ENCODE measurements around the gene ALG9.

- TF ChIP-seq CTCF (IDR thresholded peaks at IDR 0.05) (no peak), POLR2A (IDR thresholded peaks at IDR 0.05) (no peak)
Observed at GRCh38 chr11:111774955-111775710, 96.2 kb downstream of the ALG9 start.

All from thyroid gland (tissue), 4 donors.